ENCODE measurements around the gene MFAP5.

GRCh38 chr12:8675591-8676036 is 13.0 kb upstream of the MFAP5 start:
- no peak for TF ChIP-seq CTCF (conservative IDR thresholded peaks at IDR 0.05; ENCODE audit: low read depth, low read length)
- no peak for TF ChIP-seq EZH2phosphoT487 (IDR thresholded peaks at IDR 0.05; ENCODE audit: borderline replicate concordance, low read length)

All from PC-3 (cell line).